A172 (cell line): ENCODE results near the gene HTR3B. TPM values are rescaled to one million over a fixed set of nuclear protein-coding genes. Genes with fewer than 3 reads are reported as not detected.
A peak's percentile ranks its signal among the peaks of the same experiment; 100 is the strongest.

Experiments used
- DNase-seq: peaks from one replicate; pipeline ENCODE4 v3.0.0-alpha.2; 2015; ENCODE audit warnings: low spot score
- total RNA-seq: library from RNA; depleted of rRNA; stranded (reverse); fragments of >200 nt; shearing (Covaris generic); gene quantifications from 2 replicates; pipeline ENCODE4 v1.2.3, GENCODE V29; 2014; rRNA removed

The HTR3B gene
- total RNA-seq, 1 experiment from 2014 or later, result not detected

DNA sequence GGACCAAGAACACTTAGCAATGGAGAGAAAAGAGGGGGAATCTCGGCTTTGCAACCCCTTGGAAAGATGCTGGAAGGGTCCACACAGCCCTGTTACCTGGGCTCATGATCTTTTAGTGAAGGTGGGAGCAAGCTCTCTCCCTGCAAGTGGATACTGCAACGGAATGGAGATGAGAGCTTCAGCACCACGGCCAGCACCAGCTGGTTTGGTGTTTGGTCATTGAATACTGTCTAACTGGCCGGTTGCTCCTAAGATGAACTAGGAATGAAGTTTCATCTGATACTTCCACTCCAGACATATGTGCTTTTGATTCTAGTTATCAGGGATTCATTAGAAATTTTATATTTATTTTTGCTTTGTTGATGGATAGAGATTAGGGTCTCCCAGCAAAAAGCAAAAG lies 86.6 kb downstream of the HTR3B start:
- DNase-seq, result peak; percentile 6

DNA sequence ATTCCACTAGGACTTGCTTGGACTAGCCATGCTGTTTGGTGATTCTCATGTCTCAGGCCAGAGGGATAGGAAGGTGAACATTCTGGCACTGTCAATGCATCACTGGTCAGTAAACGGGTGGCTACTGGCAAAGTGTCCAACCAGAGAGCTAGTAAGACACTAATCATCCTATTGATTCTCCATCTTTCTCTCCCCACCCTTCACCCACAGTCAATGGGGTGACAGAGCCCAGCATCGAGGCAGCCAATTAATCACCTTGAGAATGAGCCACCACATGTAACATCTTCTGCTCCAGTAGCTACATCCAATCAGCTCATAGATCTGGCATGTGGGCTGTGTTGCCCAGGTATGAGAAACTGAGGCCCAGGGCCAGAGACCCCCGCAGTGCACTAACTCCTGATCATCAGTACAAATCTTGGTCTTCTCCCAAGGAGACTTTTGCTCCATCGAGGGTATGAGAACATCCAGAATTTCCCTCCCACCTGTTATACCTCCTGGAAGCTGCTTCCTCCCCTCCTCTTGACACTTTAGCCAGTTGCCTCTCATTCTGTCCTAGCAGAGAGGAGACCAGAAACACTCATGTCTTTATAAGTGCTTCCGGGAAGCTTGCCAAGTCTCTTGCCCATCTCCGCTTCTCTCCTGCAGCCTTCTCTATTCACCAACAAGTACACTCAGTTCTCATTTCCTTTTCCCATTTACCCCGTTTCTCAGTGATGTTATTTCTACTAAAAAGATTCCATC lies 87.3 kb downstream of the HTR3B start:
- DNase-seq, result peak; percentile 3

DNA sequence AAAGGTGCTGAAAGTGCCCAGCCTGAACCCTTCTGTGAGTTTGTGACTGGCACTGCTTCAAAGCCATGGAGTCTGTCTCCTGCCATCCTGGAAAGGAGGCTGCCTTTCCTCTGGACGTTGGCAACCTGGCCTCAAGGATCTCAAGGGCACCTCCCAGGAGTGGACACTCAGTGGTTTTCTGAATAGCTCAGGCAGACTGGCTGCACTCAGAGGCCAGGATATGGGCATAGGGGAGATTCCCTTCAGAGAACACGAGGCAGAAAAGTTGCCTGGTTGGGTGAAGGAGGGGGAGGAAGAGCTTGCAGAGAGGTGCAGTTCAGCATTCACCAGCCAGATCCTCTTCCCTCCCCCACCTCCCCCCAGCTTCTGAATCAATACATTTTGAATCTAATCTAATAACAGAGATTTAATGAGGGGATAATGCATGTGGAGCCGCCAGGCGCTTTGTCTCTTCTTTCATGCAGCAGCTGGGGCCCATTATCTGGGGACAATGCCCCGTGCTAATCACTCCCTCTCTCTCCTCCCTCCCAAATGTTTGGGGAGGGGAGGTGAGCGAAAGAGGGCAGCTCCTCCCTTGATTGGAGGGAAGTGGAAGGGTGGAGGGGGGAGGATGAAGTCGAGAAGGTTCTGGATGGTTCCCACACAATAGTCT lies 88.0 kb downstream of the HTR3B start:
- no peak for DNase-seq

DNA sequence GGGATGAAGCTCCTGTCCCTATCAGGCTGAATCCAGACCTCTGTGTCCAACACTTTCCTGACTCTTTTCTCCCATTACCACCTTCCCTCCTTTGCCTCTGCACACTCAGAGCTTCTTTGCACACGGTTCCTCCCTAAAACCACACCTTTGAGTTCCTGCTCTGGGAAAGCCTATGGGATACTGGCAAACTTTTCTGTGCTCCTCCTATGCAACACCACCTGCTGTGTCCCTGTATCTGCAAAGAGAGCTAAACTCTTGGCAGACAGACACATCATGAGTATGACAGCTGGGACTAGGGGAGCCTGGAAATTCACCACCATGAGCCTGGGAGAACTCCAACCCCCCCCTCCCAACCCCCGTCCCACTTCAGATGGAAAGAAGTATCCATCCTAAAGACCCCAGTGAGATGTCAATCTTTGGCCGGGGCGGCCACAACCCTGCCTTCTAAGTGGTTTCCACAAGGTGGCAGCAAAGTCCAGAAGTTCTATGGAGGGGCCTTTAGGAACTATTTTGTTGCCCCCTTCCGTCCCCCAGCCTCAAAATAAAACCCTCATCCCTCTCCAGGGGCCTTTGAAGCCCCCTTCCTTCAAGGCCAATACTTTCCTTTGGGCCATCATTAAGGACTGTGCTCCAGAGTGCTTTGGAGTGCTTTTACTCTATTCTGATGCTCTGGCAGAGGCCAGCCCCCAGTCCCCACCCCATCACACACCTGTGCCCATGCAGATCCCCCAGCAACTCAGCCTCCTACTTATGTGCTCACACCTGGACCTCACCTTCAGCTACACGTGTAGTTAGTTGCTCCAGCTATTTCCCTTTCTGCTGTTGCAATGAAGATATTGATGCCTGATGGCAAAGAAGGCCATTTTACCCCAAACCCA lies 89.7 kb downstream of the HTR3B start:
- no peak for DNase-seq

Other genes starting within 250 kb of the HTR3B start
- 0.17 and 0.62 TPM in 2 replicates for gene TMPRSS5, start 198.5 kb upstream of the HTR3B start, total RNA-seq
- gene ZW10, start 131.1 kb upstream of the HTR3B start, total RNA-seq, result 23.6 and 28.8 TPM in 2 replicates
- gene CLDN25, start 125.0 kb upstream of the HTR3B start, total RNA-seq, result not detected in 2 replicates
- 15.9 and 16.8 TPM in 2 replicates for gene USP28, start 29.2 kb upstream of the HTR3B start, total RNA-seq
- not detected in 2 replicates for gene HTR3A, start 70.3 kb downstream of the HTR3B start, total RNA-seq
- gene ZBTB16, start 154.9 kb downstream of the HTR3B start, total RNA-seq, result not detected in 2 replicates